Measurements from ENCODE around the gene METTL8. TPM values are rescaled to one million over a fixed set of nuclear protein-coding genes. Genes with fewer than 3 reads are reported as not detected.

METTL8 gene
- total and polyA plus RNA-seq, 2 experiments from 2014 or later, result 60.9 to 64.3 TPM

GRCh38 chr2:171334171-171334570 lies 99.6 kb downstream of the METTL8 start:
- peaks cover 7% of the 10 kb centered on the region; the same call in 2 of the 3 replicates for H3K4me1 Mint-ChIP-seq
- Histone ChIP-seq H3K9me2 (ENCODE audit: insufficient read depth) (no peaks in the 10 kb centered on the region), H3K27me3 (ENCODE audit: insufficient read depth) (no peaks in the 10 kb centered on the region), H3K79me2 (replicated peaks; ENCODE audit: insufficient read depth) (no peaks in the 10 kb centered on the region), H3K4me1 (ENCODE audit: insufficient read depth) (0 out of 2 replicates have a peak, but pooled peaks cover 2% of the 10 kb centered on the region), H2AFZ (no peak overlapping the region), H4K20me1 (replicated peaks; ENCODE audit: insufficient read depth) (no peaks in the 10 kb centered on the region), H3K27ac (ENCODE audit: low read depth) (no peak overlapping the region), H3K36me3 (ENCODE audit: insufficient read depth) (no peaks in the 10 kb centered on the region), H3K4me3 (no peak overlapping the region), H3F3A (replicated peaks; ENCODE audit: low read depth) (no peaks in the 10 kb centered on the region), H3K4me2 (no peak overlapping the region)
- no peaks in the 10 kb centered on the region for H3K9me3 Mint-ChIP-seq
- H3K27me3 Mint-ChIP-seq (ENCODE audit: insufficient read depth, low read depth, poor library complexity), result peaks cover 2% of the 10 kb centered on the region
- H3K4me3 Mint-ChIP-seq, result no peak overlapping the region
- peaks cover 25% of the 10 kb centered on the region; the same call in 2 of the 3 replicates for H3K36me3 Mint-ChIP-seq (ENCODE audit: low read depth)
- no peak for DNase-seq (ENCODE audit: low spot score)
- no peak for TF ChIP-seq REST (IDR thresholded peaks at IDR 0.05; ENCODE audit: unreplicated experiment)
- TF ChIP-seq ZNF462 (CRISPR knock-in tag; IDR thresholded peaks at IDR 0.05), result no peak
- TF ChIP-seq STAT1 (IDR thresholded peaks at IDR 0.05; ENCODE audit: unreplicated experiment), result no peak
- no peak for TF ChIP-seq POLR2AphosphoS5 (IDR thresholded peaks at IDR 0.05; ENCODE audit: low read depth)
- no peak for TF ChIP-seq NANOG (IDR thresholded peaks at IDR 0.05; ENCODE audit: borderline replicate concordance)
- TF ChIP-seq JUNB (IDR thresholded peaks at IDR 0.05; ENCODE audit: unreplicated experiment), result no peak
- TF ChIP-seq CREB1 (CRISPR knock-in tag; IDR thresholded peaks at IDR 0.05; ENCODE audit: low read depth), result no peak
- no peak for TF ChIP-seq CTCF (conservative IDR thresholded peaks at IDR 0.05; ENCODE audit: low read depth in 2 of 2)
- TF ChIP-seq ZNF331 (CRISPR knock-in tag; IDR thresholded peaks at IDR 0.05; ENCODE audit: low read depth), result no peak
- TF ChIP-seq EZH2phosphoT487 (IDR thresholded peaks at IDR 0.05; ENCODE audit: unreplicated experiment), result no peak
- no peak for TF ChIP-seq ZNF114 (CRISPR knock-in tag; IDR thresholded peaks at IDR 0.05)
- no peak for TF ChIP-seq EZH2 (IDR thresholded peaks at IDR 0.05; ENCODE audit: low read depth, unreplicated experiment)
- TF ChIP-seq ETS1 (IDR thresholded peaks at IDR 0.05), result no peak
- H3K27ac Mint-ChIP-seq, result no peak overlapping the region
- no peak for ATAC-seq
